Central memory CD8-positive, alpha-beta T cell (primary cell): Measurements from ENCODE around the gene PRG3.
"Not testable (repeated sequence)": the region's sequence is repeated elsewhere in the genome, so short reads cannot be mapped to it uniquely, and the experiment has no call there.

Source experiments
- ATAC-seq: fragments of 150-1000 bp; cut with Tn5 transposase; replicated peaks from 2 replicates; pipeline ENCODE4 v1.10.0; 2022; ENCODE audit warnings: mild to moderate bottlenecking, moderate FRiP score, moderate number of reproducible peaks; ENCODE audit not compliant: poor library complexity, severe bottlenecking; ENCODE audit errors: extremely low read depth
- DNase-seq, 2 donors: peaks; one replicate each; pipeline ENCODE4 v3.0.0; 2021; ENCODE audit warnings: low spot score in 2 of 2
- H3K27ac Mint-ChIP-seq: one replicate; pipeline ENCODE4 v1.8.0; 2022; ENCODE audit warnings: low read depth, mild to moderate bottlenecking, moderate library complexity, mixed read lengths
- H3K27me3 Mint-ChIP-seq: one replicate; pipeline ENCODE4 v1.8.0; 2022; ENCODE audit warnings: mixed read lengths
- H3K36me3 Mint-ChIP-seq: one replicate; pipeline ENCODE4 v1.8.0; 2022; ENCODE audit warnings: mild to moderate bottlenecking, moderate library complexity, mixed read lengths; ENCODE audit not compliant: insufficient read depth
- H3K4me1 Mint-ChIP-seq: one replicate; pipeline ENCODE4 v1.8.0; 2022; ENCODE audit warnings: mixed read lengths
- H3K4me3 Mint-ChIP-seq: one replicate; pipeline ENCODE4 v1.8.0; 2022; ENCODE audit warnings: mild to moderate bottlenecking, moderate library complexity, mixed read lengths
- H3K9me3 Mint-ChIP-seq: one replicate; pipeline ENCODE4 v1.8.0; 2022; ENCODE audit warnings: mixed read lengths

Gene PRG3

GRCh38 chr11:57345555-57346211 lies 35.3 kb downstream of the PRG3 start:
- Mint-ChIP-seq H3K27me3 (no peaks in the 10 kb centered on the region), H3K27ac (no peak overlapping the region), H3K4me3 (no peak overlapping the region), H3K36me3 (no peaks in the 10 kb centered on the region), H3K4me1 (peaks cover 7% of the 10 kb centered on the region), H3K9me3 (no peaks in the 10 kb centered on the region)
- ATAC-seq (peak; percentile 72), DNase-seq (peak; percentile 25 to 48)

DNA sequence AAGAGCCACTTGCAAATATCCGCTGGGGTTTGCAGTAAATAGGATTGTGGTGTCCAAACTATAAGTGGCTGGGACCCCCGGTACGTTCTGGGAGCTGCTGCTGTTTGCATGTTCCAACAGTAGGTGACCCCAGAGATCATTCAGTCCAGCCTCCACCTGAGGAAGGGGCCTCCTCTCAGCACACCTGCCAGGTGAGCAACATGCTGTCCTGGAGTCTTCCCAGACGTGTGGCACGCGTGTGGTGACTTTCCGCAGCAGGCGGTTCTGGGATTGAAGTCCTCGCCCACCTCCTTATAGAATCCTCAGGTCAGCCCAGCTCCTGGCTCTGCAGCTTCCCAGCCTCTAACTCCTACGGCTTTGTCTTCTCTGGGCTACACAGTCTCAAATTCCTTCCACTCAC lies 36.1 kb downstream of the PRG3 start:
- Mint-ChIP-seq H3K36me3 (no peaks in the 10 kb centered on the region), H3K4me1 (peaks cover 7% of the 10 kb centered on the region), H3K27ac (no peak overlapping the region), H3K4me3 (no peak overlapping the region), H3K9me3 (no peaks in the 10 kb centered on the region), H3K27me3 (no peaks in the 10 kb centered on the region)
- ATAC-seq (no peak), DNase-seq (no peak)

- Mint-ChIP-seq H3K36me3 (no peaks in the 10 kb centered on the region), H3K27me3 (no peaks in the 10 kb centered on the region), H3K27ac (no peak overlapping the region), H3K9me3 (no peaks in the 10 kb centered on the region), H3K4me3 (no peak overlapping the region), H3K4me1 (peaks cover 7% of the 10 kb centered on the region)
- ATAC-seq (no peak), DNase-seq (no peak)
These were observed 37.1 kb downstream of the PRG3 start for GRCh38 chr11:57343825-57344224.

- no peak overlapping the region for H3K27ac Mint-ChIP-seq
- H3K9me3 Mint-ChIP-seq = no peaks in the 10 kb centered on the region
- H3K36me3 Mint-ChIP-seq = no peaks in the 10 kb centered on the region
- H3K4me1 Mint-ChIP-seq = peaks cover 7% of the 10 kb centered on the region
- H3K27me3 Mint-ChIP-seq = no peaks in the 10 kb centered on the region
- no peak overlapping the region for H3K4me3 Mint-ChIP-seq
- DNase-seq = no peak
- ATAC-seq = no peak
These were observed 38.2 kb downstream of the PRG3 start for GRCh38 chr11:57342702-57343101.

GRCh38 chr11:57341250-57341808 lies 39.6 kb downstream of the PRG3 start:
- ATAC-seq = no peak
- H3K27me3 Mint-ChIP-seq = no peaks in the 10 kb centered on the region
- no peaks in the 10 kb centered on the region for H3K9me3 Mint-ChIP-seq
- H3K36me3 Mint-ChIP-seq = peaks cover 3% of the 10 kb centered on the region
- DNase-seq = no peak
- H3K4me3 Mint-ChIP-seq = no peak overlapping the region
- H3K4me1 Mint-ChIP-seq = peaks cover 10% of the 10 kb centered on the region
- no peak overlapping the region for H3K27ac Mint-ChIP-seq

- ATAC-seq = no peak
- no peak for DNase-seq
- Mint-ChIP-seq H3K27ac (no peak overlapping the region), H3K27me3 (no peaks in the 10 kb centered on the region), H3K36me3 (peaks cover 8% of the 10 kb centered on the region), H3K9me3 (no peaks in the 10 kb centered on the region), H3K4me3 (no peak overlapping the region), H3K4me1 (peaks cover 12% of the 10 kb centered on the region)
These were observed 40.8 kb downstream of the PRG3 start for GRCh38 chr11:57340039-57340615.

GRCh38 chr11:57339328-57339727 lies 41.6 kb downstream of the PRG3 start:
- Mint-ChIP-seq H3K36me3 (peaks cover 9% of the 10 kb centered on the region), H3K27ac (no peak overlapping the region), H3K4me1 (peaks cover 20% of the 10 kb centered on the region), H3K9me3 (no peaks in the 10 kb centered on the region), H3K4me3 (no peak overlapping the region), H3K27me3 (no peaks in the 10 kb centered on the region)
- ATAC-seq = no peak
- DNase-seq = no peak

DNA sequence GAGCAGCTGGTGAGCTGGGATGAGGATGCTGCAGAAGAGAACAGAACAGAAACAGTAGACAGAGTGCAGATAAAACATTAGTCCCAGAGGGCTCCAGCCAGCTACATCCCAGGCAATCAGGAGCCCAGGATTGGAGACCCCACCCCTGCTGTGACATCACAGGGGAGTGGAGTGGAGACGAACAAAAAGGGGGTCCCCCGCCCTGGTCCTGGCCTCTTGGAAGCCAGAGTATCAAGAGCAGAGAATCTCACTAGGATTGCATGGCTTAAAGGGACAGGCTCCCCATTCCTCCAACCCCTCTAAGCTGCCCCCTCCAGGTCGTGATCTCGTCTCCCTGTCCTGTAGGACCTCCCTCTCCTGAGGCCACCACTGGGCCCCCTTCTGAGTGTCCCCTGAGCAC lies 42.8 kb downstream of the PRG3 start, which contains the start of gene P2RX3:
TSS of gene P2RX3 (plus strand) at position 211 of the 400 bp plus-strand sequence. CDS start 199 bp downstream, outside the sequence.
- Mint-ChIP-seq H3K4me3 (no peak within 1 kb of the TSS), H3K4me1 (peaks cover 26% of the 10 kb centered on the region), H3K27me3 (no peaks in the 10 kb centered on the region), H3K36me3 (peaks cover 14% of the 10 kb centered on the region), H3K9me3 (no peaks in the 10 kb centered on the region), H3K27ac (peak within 1 kb of the TSS; percentile 56)
- ATAC-seq (no peak), DNase-seq (no peak)

- Mint-ChIP-seq H3K4me3 (peak overlapping the region; percentile 84), H3K4me1 (peaks cover 26% of the 10 kb centered on the region), H3K27ac (peak overlapping the region; percentile 97), H3K36me3 (peaks cover 20% of the 10 kb centered on the region)
- not testable (repeated sequence) for DNase-seq, H3K9me3 Mint-ChIP-seq, H3K27me3 Mint-ChIP-seq, ATAC-seq
These were observed 44.1 kb downstream of the PRG3 start for GRCh38 chr11:57336856-57337255.

GRCh38 chr11:57336111-57336666 lies 44.8 kb downstream of the PRG3 start:
- peaks cover 22% of the 10 kb centered on the region for H3K36me3 Mint-ChIP-seq
- peaks cover 26% of the 10 kb centered on the region for H3K4me1 Mint-ChIP-seq
- H3K9me3 Mint-ChIP-seq = no peaks in the 10 kb centered on the region
- DNase-seq = no peak
- no peaks in the 10 kb centered on the region for H3K27me3 Mint-ChIP-seq
- peak; percentile 33 for ATAC-seq
- peak overlapping the region; percentile 84 for H3K4me3 Mint-ChIP-seq
- H3K27ac Mint-ChIP-seq = peak overlapping the region; percentile 97

DNA sequence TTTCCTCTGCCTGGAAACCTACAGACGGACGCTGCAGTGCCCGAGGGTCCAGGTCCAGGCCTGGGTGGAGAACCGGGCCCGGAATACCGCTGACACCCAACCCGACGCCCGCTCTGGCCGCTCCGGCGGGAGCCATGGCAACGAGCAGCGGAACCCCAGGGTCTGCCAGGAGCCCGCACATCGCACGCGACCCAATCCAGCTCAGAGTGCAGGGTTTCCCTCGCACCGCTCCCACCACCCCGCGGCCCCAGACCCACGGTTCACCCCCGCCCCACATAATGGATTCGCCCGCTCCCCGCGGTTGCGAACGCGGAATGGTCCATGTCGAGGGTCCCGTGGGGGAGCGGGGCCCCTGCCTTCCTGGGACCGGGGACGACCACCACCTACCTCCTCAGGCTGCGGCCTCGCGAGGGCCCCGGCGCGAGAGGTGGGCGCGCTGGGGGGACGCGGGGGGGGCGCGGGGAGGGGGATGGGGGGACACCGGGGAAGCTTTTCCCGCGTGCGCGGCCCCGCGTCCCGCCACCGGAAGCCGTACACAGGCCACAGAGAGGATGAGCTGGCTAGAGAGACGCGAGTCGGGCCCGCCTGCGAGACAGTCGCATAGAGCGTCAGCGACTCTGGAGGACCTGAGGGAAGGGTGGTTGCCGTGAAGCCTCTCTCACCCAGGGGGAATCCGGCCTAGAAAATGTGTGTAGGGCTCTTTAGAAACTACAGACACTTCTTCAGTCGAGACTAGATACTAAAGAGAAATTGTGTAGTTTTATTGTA lies 45.4 kb downstream of the PRG3 start, which contains the start of gene SSRP1:
TSS of gene SSRP1 (minus strand) at position 550 of the 768 bp plus-strand sequence. CDS start 771 bp downstream, outside the sequence.
- Mint-ChIP-seq H3K36me3 (peaks cover 27% of the 10 kb centered on the region), H3K27me3 (no peaks in the 10 kb centered on the region), H3K4me3 (peak within 1 kb of the TSS; percentile 84), H3K4me1 (peaks cover 31% of the 10 kb centered on the region), H3K27ac (peak within 1 kb of the TSS; percentile 97), H3K9me3 (no peaks in the 10 kb centered on the region)
- DNase-seq (peak; percentile 69 to 79), ATAC-seq (peak; percentile 99)

GRCh38 chr11:57335023-57335342 lies 46.0 kb downstream of the PRG3 start:
- H3K9me3 Mint-ChIP-seq = no peaks in the 10 kb centered on the region
- DNase-seq (no peak), ATAC-seq (no peak)
- no peaks in the 10 kb centered on the region for H3K27me3 Mint-ChIP-seq
- peak overlapping the region; percentile 84 for H3K4me3 Mint-ChIP-seq
- peak overlapping the region; percentile 97 for H3K27ac Mint-ChIP-seq
- H3K36me3 Mint-ChIP-seq = peaks cover 33% of the 10 kb centered on the region
- H3K4me1 Mint-ChIP-seq = peaks cover 31% of the 10 kb centered on the region
